ENCODE measurements around the gene CIB2. TPM values are rescaled to one million over a fixed set of nuclear protein-coding genes. Genes with fewer than 3 reads are reported as not detected.

The CIB2 gene
- total and polyA plus RNA-seq, 11 donors = 3.3 to 18.5 (median 9.1) TPM

GRCh38 chr15:78069462-78070029 is 61.7 kb downstream of the CIB2 start:
- H3K4me1 ChIP-seq = peaks cover 18 to 99% (median 68%) of the 10 kb centered on the region in 12 donors
- intact Hi-C loops (cut with DNase I) = loop anchor here in 3 of 10 donors (2.0 to 10.0 kb wide), 3 partner anchors 19 to 45 kb away; no protein-coding TSS in a partner anchor
- DNase-seq = no peak
- ATAC-seq = no peak
- WGBS, 4 donors = 67 to 79% (median 76%) methylated on average over 5 of the region's 5 CpGs
- no peaks in the 10 kb centered on the region for H3K9me3 ChIP-seq
- peak overlapping the region in 9 of 12 donors; percentile 5 to 91 (median 62) for H3K27ac ChIP-seq
- H3K27me3 ChIP-seq = no peaks in the 10 kb centered on the region
- TF ChIP-seq CTCF (IDR thresholded peaks at IDR 0.05) (no peak), POLR2A (IDR thresholded peaks at IDR 0.05) (no peak)
- H3K4me3 ChIP-seq = peak overlapping the region in 1 of 12 donors; percentile 28
- H3K36me3 ChIP-seq = peaks cover 0 to 2% (median 0%) of the 10 kb centered on the region in 9 donors

- WGBS, 4 donors = 50 to 63% (median 55%) methylated on average over 7 of the region's 7 CpGs
- DNase-seq (no peak), ATAC-seq (peak in 1 of 4 donors; percentile 11)
- TF ChIP-seq POLR2A (IDR thresholded peaks at IDR 0.05) = no peak
- TF ChIP-seq CTCF (IDR thresholded peaks at IDR 0.05) = no peak
- peaks cover 18 to 99% (median 73%) of the 10 kb centered on the region in 12 donors for H3K4me1 ChIP-seq
- no peaks in the 10 kb centered on the region for H3K9me3 ChIP-seq
- peak overlapping the region in 2 of 12 donors; percentile 4 to 21 for H3K4me3 ChIP-seq
- no peaks in the 10 kb centered on the region for H3K27me3 ChIP-seq
- intact Hi-C loops (cut with DNase I) = loop anchor here in 1 of 10 donors (2.0 kb wide), 1 partner anchor 18 kb away; no protein-coding TSS in a partner anchor
- peak overlapping the region in 11 of 12 donors; percentile 5 to 91 (median 61) for H3K27ac ChIP-seq
- no peaks in the 10 kb centered on the region for H3K36me3 ChIP-seq
These were observed 62.2 kb downstream of the CIB2 start for GRCh38 chr15:78069052-78069414.

GRCh38 chr15:78067328-78068228 is 63.7 kb downstream of the CIB2 start:
- no peaks in the 10 kb centered on the region for H3K27me3 ChIP-seq
- ATAC-seq (no peak), DNase-seq (no peak)
- H3K4me3 ChIP-seq = no peak overlapping the region
- no peaks in the 10 kb centered on the region for H3K9me3 ChIP-seq
- peak overlapping the region in 11 of 12 donors; percentile 2 to 91 (median 64) for H3K27ac ChIP-seq
- TF ChIP-seq CTCF (IDR thresholded peaks at IDR 0.05) = no peak
- no peak for TF ChIP-seq POLR2A (IDR thresholded peaks at IDR 0.05)
- intact Hi-C loops (cut with DNase I) = loop anchor here in 1 of 10 donors (2.0 kb wide), 1 partner anchor 17 kb away; no protein-coding TSS in a partner anchor
- 20 to 52% (median 35%) methylated on average over 1 of the region's 1 CpG for WGBS, 4 donors
- H3K4me1 ChIP-seq = peaks cover 18 to 99% (median 73%) of the 10 kb centered on the region in 12 donors
- H3K36me3 ChIP-seq = no peaks in the 10 kb centered on the region

Data from heart left ventricle (tissue), 16 donors.